ENCODE measurements around the gene CGRRF1.

GRCh38 chr14:54489731-54490444 lies 19.8 kb upstream of the CGRRF1 start:
- no peak for TF ChIP-seq POLR2A (IDR thresholded peaks at IDR 0.05; ENCODE audit: low read length)
- TF ChIP-seq GATA1 (IDR thresholded peaks at IDR 0.05; ENCODE audit: low read depth, low read length): no peak
